Neural progenitor cell (in vitro differentiated cells): ENCODE data around the gene GDF15. TPM values are rescaled to one million over a fixed set of nuclear protein-coding genes. Genes with fewer than 3 reads are reported as not detected.
"Not testable (repeated sequence)": the region's sequence is repeated elsewhere in the genome, so short reads cannot be mapped to it uniquely, and the experiment has no call there.

ENCODE experiments used
- DNase-seq: peaks from one replicate; pipeline ENCODE4 v3.0.0-alpha.2; 2016; ENCODE audit warnings: low spot score
- H2AFZ ChIP-seq: fragments of 200-600 bp; sonication (generic); replicated peaks from 2 replicates; pipeline ENCODE4 v1.6.1; 2016; ENCODE audit warnings: antibody characterized with exemption
- H3F3A ChIP-seq: fragments of 200-600 bp; sonication (generic); 2 replicates; pipeline ENCODE4 v1.6.1; 2016; ENCODE audit warnings: antibody characterized with exemption, low read depth
- H3K27ac ChIP-seq: fragments of 200-600 bp; sonication (generic); 2 replicates; pipeline ENCODE4 v1.5.1; 2016; ENCODE audit warnings: mild to moderate bottlenecking
- H3K27me3 ChIP-seq: fragments of 200-600 bp; sonication (generic); 2 replicates; pipeline ENCODE4 v1.6.1; 2016; ENCODE audit warnings: mild to moderate bottlenecking, moderate library complexity
- H3K36me3 ChIP-seq: fragments of 200-600 bp; sonication (generic); 2 replicates; pipeline ENCODE4 v1.5.1; 2016
- H3K4me1 ChIP-seq: fragments of 200-600 bp; sonication (generic); 2 replicates; pipeline ENCODE4 v1.6.1; 2016; ENCODE audit warnings: mixed run types
- H3K4me2 ChIP-seq: fragments of 200-600 bp; sonication (generic); 2 replicates; pipeline ENCODE4 v1.6.1; 2016
- H3K4me3 ChIP-seq: fragments of 200-600 bp; sonication (generic); 2 replicates; pipeline ENCODE4 v1.5.1; 2016
- H3K79me2 ChIP-seq: fragments of 200-600 bp; sonication (generic); 2 replicates; pipeline ENCODE4 v1.6.1; 2016; ENCODE audit warnings: low read depth
- H3K9ac ChIP-seq: fragments of 200-600 bp; sonication (generic); 2 replicates; pipeline ENCODE4 v1.6.1; 2016
- H3K9me3 ChIP-seq: fragments of 200-600 bp; sonication (generic); 2 replicates; pipeline ENCODE4 v1.5.1; 2016; ENCODE audit warnings: low read depth
- H4K20me1 ChIP-seq: fragments of 200-600 bp; sonication (generic); 2 replicates; pipeline ENCODE4 v1.6.1; 2016; ENCODE audit warnings: low read depth
- H3K27ac Mint-ChIP-seq: 3 replicates; pipeline ENCODE4 v1.8.0; 2021; ENCODE audit warnings: mixed read lengths
- H3K27me3 Mint-ChIP-seq: 2 replicates; pipeline ENCODE4 v1.8.0; 2022; ENCODE audit warnings: low read depth, mild to moderate bottlenecking, inconsistent platforms, moderate library complexity, mixed read lengths; ENCODE audit not compliant: insufficient read depth
- H3K36me3 Mint-ChIP-seq: 3 replicates; pipeline ENCODE4 v1.8.0; 2021; ENCODE audit warnings: mixed read lengths
- H3K4me1 Mint-ChIP-seq: 3 replicates; pipeline ENCODE4 v1.8.0; 2021; ENCODE audit warnings: mixed read lengths
- H3K4me3 Mint-ChIP-seq: 3 replicates; pipeline ENCODE4 v1.8.0; 2021; ENCODE audit warnings: mild to moderate bottlenecking, moderate library complexity, mixed read lengths
- H3K9me3 Mint-ChIP-seq: 3 replicates; pipeline ENCODE4 v1.8.0; 2020; ENCODE audit warnings: mixed read lengths
- EZH2 ChIP-seq: fragments of 200-600 bp; sonication (generic); IDR thresholded peaks from 2 replicates; pipeline ENCODE4 v1.6.1; 2017; ENCODE audit warnings: antibody characterized with exemption, mild to moderate bottlenecking, moderate library complexity
- EZH2phosphoT487 ChIP-seq: fragments of 200-600 bp; sonication (generic); IDR thresholded peaks from 2 replicates; pipeline ENCODE4 v1.6.1; 2017; ENCODE audit warnings: antibody characterized with exemption
- total RNA-seq: library from RNA; depleted of rRNA; stranded (reverse); fragments of >200 nt; gene quantifications from 2 replicates; pipeline ENCODE4 v1.2.3, GENCODE V29; 2015; ENCODE audit warnings: low replicate concordance
- TF ChIP-seq, protein P1 (sequence below): fragments of 200-600 bp; sonication (generic); IDR thresholded peaks from 2 replicates; pipeline ENCODE4 v1.5.1; 2017; ENCODE audit warnings: antibody characterized with exemption, mild to moderate bottlenecking

Gene GDF15
- total RNA-seq, 1 donor from 2014 or later, result 0.19 TPM

DNA sequence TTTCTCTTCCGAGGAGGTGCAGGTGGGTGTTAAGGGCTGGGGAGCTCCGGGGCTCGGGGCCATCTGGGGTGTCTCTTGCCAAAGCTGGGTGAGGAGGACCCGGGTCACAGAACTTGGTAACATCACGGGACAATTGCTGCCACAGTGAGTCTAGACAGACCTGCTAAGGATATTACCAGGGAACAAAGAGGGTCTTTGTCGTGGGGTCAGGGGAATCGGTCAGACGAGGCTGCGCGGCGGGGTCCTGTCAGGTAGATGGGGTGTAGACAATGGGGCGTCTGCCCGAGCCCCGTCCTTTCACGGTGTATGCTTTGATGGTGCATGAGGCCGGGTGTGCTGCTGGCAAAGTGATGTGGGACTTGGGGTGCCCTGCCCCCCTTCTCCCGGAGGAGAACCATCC lies 37.8 kb upstream of the GDF15 start:
- Histone ChIP-seq H3K36me3 (no peaks in the 10 kb centered on the region), H3K27ac (no peak overlapping the region), H3K4me3 (no peak overlapping the region), H3K4me1 (peaks cover 19% of the 10 kb centered on the region), H4K20me1 (peaks cover 13% of the 10 kb centered on the region), H3K27me3 (peaks cover 8% of the 10 kb centered on the region), H3K9me3 (no peaks in the 10 kb centered on the region), H3K79me2 (no peaks in the 10 kb centered on the region), H3K9ac (no peak overlapping the region), H3K4me2 (no peak overlapping the region), H2AFZ (no peak overlapping the region), H3F3A (peaks cover 33% of the 10 kb centered on the region)
- no peaks in the 10 kb centered on the region for H3K9me3 Mint-ChIP-seq
- peak overlapping the region; percentile 60 for H3K27ac Mint-ChIP-seq
- H3K4me3 Mint-ChIP-seq, result peak overlapping the region; percentile 58
- H3K36me3 Mint-ChIP-seq, result no peaks in the 10 kb centered on the region
- no peak for DNase-seq
- TF ChIP-seq, protein P1, sequence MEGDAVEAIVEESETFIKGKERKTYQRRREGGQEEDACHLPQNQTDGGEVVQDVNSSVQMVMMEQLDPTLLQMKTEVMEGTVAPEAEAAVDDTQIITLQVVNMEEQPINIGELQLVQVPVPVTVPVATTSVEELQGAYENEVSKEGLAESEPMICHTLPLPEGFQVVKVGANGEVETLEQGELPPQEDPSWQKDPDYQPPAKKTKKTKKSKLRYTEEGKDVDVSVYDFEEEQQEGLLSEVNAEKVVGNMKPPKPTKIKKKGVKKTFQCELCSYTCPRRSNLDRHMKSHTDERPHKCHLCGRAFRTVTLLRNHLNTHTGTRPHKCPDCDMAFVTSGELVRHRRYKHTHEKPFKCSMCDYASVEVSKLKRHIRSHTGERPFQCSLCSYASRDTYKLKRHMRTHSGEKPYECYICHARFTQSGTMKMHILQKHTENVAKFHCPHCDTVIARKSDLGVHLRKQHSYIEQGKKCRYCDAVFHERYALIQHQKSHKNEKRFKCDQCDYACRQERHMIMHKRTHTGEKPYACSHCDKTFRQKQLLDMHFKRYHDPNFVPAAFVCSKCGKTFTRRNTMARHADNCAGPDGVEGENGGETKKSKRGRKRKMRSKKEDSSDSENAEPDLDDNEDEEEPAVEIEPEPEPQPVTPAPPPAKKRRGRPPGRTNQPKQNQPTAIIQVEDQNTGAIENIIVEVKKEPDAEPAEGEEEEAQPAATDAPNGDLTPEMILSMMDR, result no peak
- TF ChIP-seq EZH2phosphoT487, result no peak
- peaks cover 39% of the 10 kb centered on the region for H3K4me1 Mint-ChIP-seq
- peaks cover 7% of the 10 kb centered on the region for H3K27me3 Mint-ChIP-seq

DNA sequence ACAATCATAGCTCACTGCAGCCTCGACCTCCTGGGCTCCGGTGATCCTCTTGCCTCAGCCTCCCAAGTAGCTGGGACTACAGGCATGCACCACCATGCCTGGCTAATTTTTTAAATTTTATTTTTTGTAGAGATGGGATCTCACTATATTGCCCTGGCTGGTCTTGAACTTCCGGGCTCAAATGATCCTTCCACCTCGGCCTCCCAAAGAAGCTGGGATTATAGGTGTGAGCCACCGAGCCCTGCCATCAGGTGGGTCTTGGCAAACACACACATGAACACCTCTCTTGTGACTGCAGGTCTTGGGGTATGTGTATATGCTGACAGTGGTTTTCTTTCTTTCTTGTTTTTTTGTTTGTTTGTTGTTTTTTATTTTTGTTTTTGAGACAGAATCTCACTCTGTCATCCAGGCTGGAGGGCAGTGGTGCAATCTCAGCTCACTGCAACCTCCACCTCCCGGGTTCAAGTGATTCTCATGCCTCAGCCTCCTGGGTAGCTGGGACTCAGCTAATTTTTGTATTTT lies 37.1 kb upstream of the GDF15 start:
- Histone ChIP-seq H3K4me1 (peaks cover 18% of the 10 kb centered on the region), H4K20me1 (peaks cover 13% of the 10 kb centered on the region), H3F3A (peaks cover 28% of the 10 kb centered on the region)
- not testable (repeated sequence) for H2AFZ ChIP-seq, H3K27me3 ChIP-seq, H3K9me3 ChIP-seq, H3K36me3 ChIP-seq, H3K4me3 ChIP-seq, H3K27ac Mint-ChIP-seq, H3K27ac ChIP-seq, H3K4me3 Mint-ChIP-seq, H3K79me2 ChIP-seq, H3K36me3 Mint-ChIP-seq, DNase-seq, H3K27me3 Mint-ChIP-seq, H3K9me3 Mint-ChIP-seq, H3K9ac ChIP-seq, H3K4me2 ChIP-seq
- peaks cover 35% of the 10 kb centered on the region for H3K4me1 Mint-ChIP-seq

DNA sequence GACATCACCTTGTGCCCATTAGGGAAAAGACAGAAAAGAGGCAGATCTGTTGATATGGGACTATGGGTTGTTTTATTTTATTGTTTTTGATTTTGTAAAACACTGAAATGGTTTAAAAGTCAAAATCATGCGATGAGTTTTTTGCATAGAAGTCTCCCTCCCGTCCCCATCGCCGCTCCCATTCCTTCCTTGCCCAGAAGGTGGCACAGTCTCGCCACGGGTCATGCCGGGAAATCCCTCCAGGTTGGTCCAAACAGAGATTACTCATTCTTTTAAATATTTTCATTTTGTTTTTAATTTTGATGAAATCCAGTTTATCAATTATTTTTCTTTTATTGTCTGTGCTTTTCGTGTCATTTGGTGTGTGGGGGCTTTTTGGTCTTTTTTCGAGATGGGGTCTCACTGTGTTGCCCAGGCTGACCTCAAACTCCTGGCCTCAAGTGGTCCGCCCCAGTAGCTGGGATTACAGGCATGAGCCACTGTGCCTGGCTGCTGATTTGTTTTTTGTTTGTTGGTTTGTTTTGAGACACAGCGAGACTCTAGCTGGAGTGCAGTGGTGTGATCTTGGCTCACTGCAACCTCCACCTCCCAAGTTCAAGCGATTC lies 36.3 kb upstream of the GDF15 start:
- peaks cover 28% of the 10 kb centered on the region for H3K4me1 Mint-ChIP-seq
- H3K36me3 Mint-ChIP-seq, result no peaks in the 10 kb centered on the region
- H2AFZ ChIP-seq, result no peak overlapping the region

DNA sequence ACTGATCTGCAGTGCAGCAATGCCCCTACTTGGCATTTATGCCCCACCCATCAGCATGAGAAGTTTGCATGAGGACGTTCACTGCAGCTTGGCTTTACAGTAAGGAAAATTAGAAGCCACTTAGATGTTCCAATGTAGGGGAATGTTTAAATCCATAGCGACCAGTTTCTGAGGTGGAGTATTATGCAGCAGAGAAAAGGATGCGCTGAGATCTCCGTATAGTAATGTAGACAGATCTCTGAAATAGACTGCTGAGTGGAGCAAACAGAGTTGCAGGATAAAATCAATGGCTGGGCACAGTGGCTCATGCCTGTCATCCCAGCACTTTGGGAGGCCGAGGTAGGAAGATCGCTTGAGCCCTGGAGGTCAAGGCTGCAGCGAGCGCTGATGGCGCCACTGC lies 35.5 kb upstream of the GDF15 start:
- Histone ChIP-seq H3K36me3 (no peaks in the 10 kb centered on the region), H3K4me2 (no peak overlapping the region), H3K4me3 (no peak overlapping the region), H3K27me3 (no peaks in the 10 kb centered on the region), H4K20me1 (no peaks in the 10 kb centered on the region), H3K27ac (no peak overlapping the region), H3K79me2 (no peaks in the 10 kb centered on the region), H2AFZ (no peak overlapping the region), H3F3A (peaks cover 12% of the 10 kb centered on the region), H3K9me3 (no peaks in the 10 kb centered on the region), H3K4me1 (peaks cover 4% of the 10 kb centered on the region), H3K9ac (no peak overlapping the region)
- Mint-ChIP-seq H3K9me3 (no peaks in the 10 kb centered on the region), H3K27ac (no peak overlapping the region), H3K36me3 (peaks cover under 1% of the 10 kb centered on the region), H3K27me3 (peaks cover 5% of the 10 kb centered on the region), H3K4me3 (no peak overlapping the region), H3K4me1 (peaks cover 20% of the 10 kb centered on the region)
- DNase-seq, result no peak
- TF ChIP-seq, protein P1, result no peak
- TF ChIP-seq EZH2phosphoT487 (no peak), EZH2 (no peak)

More for the DNA sequence above, 36.3 kb upstream of the GDF15 start:
- H3K9me3 Mint-ChIP-seq, result no peaks in the 10 kb centered on the region
- H3K9ac ChIP-seq, result no peak overlapping the region
- H3K27me3 ChIP-seq, result no peaks in the 10 kb centered on the region
- H3K4me3 ChIP-seq, result no peak overlapping the region
- peak overlapping the region; percentile 34 for H3K27ac Mint-ChIP-seq
- H3K36me3 ChIP-seq, result no peaks in the 10 kb centered on the region
- H3K9me3 ChIP-seq, result no peaks in the 10 kb centered on the region
- no peak overlapping the region for H3K4me2 ChIP-seq
- H4K20me1 ChIP-seq, result peaks cover 5% of the 10 kb centered on the region
- DNase-seq, result peak; percentile 49
- peaks cover 4% of the 10 kb centered on the region for H3K27me3 Mint-ChIP-seq
- peaks cover 10% of the 10 kb centered on the region for H3K4me1 ChIP-seq
- H3K27ac ChIP-seq, result no peak overlapping the region
- peaks cover 20% of the 10 kb centered on the region for H3F3A ChIP-seq
- no peaks in the 10 kb centered on the region for H3K79me2 ChIP-seq
- H3K4me3 Mint-ChIP-seq, result no peak overlapping the region
- TF ChIP-seq EZH2, result no peak
- TF ChIP-seq, protein P1, result peak; percentile 71
- no peak for TF ChIP-seq EZH2phosphoT487
